HL-60 (cell line): ENCODE results near the gene PRRT1.

Experiments used
- CTCF ChIP-seq: IDR thresholded peaks from one replicate; pipeline ENCODE4 v1.5.1; 2011; ENCODE audit warnings: low read length, control low read depth, inconsistent platforms; ENCODE audit not compliant: insufficient read depth
- POLR2AphosphoS5 ChIP-seq: IDR thresholded peaks from 2 replicates; pipeline ENCODE4 v1.6.1; 2012; ENCODE audit warnings: low read depth
- SPI1 ChIP-seq: IDR thresholded peaks from 2 replicates; pipeline ENCODE4 v1.6.1; 2012; ENCODE audit warnings: low read depth, mild to moderate bottlenecking, borderline replicate concordance

GRCh38 chr6:32168350-32168749 lies 16.6 kb upstream of the PRRT1 start:
- no peak for TF ChIP-seq CTCF
- no peak for TF ChIP-seq POLR2AphosphoS5
- TF ChIP-seq SPI1, result no peak
